Activated B cell treated with CpG ODN at 0.5 μM for 24 hours (primary cell): ENCODE results near the gene VPS16. TPM values are rescaled to one million over a fixed set of nuclear protein-coding genes. Genes with fewer than 3 reads are reported as not detected.

Experiments used
- ATAC-seq: fragments of 200-7000 bp; cut with Tn5 transposase; one replicate; pipeline ENCODE4 v1.10.0; 2021; ENCODE audit warnings: low read depth, mild to moderate bottlenecking, moderate library complexity
- CTCF ChIA-PET: fragments of 350-600 bp; sonication (Branson Sonifier 250); formaldehyde crosslinking; loops from one replicate; lab custom pipeline; 2021; ENCODE audit warnings: antibody characterized with exemption; lab: Charles Lee
- POLR2A ChIA-PET: fragments of 350-600 bp; sonication (Branson Sonifier 250); formaldehyde crosslinking; loops from one replicate; lab custom pipeline; 2021; ENCODE audit warnings: antibody characterized with exemption; lab: Charles Lee
- DNase-seq: peaks from one replicate; pipeline ENCODE4 v3.0.0; 2022
- H3K27ac Mint-ChIP-seq: one replicate; pipeline ENCODE4 v1.8.0; 2020; ENCODE audit warnings: mixed read lengths
- H3K27me3 Mint-ChIP-seq: one replicate; pipeline ENCODE4 v1.8.0; 2021; ENCODE audit warnings: mixed read lengths
- H3K36me3 Mint-ChIP-seq: one replicate; pipeline ENCODE4 v1.8.0; 2021; ENCODE audit warnings: low read depth, mixed read lengths
- H3K4me1 Mint-ChIP-seq: one replicate; pipeline ENCODE4 v1.8.0; 2021; ENCODE audit warnings: mixed read lengths
- H3K4me3 Mint-ChIP-seq: one replicate; pipeline ENCODE4 v1.8.0; 2020; ENCODE audit warnings: mild to moderate bottlenecking, mixed read lengths
- H3K9me3 Mint-ChIP-seq: one replicate; pipeline ENCODE4 v1.8.0; 2020; ENCODE audit warnings: mixed read lengths
- intact Hi-C: fragments of 100-400 bp; cut with micrococcal nuclease; formaldehyde crosslinking; loops from one replicate; pipeline ENCODE4 v1.15.1; 2024
- total RNA-seq: library from RNA; stranded (reverse); gene quantifications from 2 replicates; pipeline ENCODE4 v1.2.3, GENCODE V29; 2022
- TF ChIP-seq, protein P1 (sequence below): fragments of 200-600 bp; IDR thresholded peaks from one replicate; pipeline ENCODE4 v1.8.0; 2022; ENCODE audit warnings: antibody characterized with exemption, mild to moderate bottlenecking

The VPS16 gene
- total RNA-seq, 1 donor from 2014 or later = 54.7 TPM

DNA sequence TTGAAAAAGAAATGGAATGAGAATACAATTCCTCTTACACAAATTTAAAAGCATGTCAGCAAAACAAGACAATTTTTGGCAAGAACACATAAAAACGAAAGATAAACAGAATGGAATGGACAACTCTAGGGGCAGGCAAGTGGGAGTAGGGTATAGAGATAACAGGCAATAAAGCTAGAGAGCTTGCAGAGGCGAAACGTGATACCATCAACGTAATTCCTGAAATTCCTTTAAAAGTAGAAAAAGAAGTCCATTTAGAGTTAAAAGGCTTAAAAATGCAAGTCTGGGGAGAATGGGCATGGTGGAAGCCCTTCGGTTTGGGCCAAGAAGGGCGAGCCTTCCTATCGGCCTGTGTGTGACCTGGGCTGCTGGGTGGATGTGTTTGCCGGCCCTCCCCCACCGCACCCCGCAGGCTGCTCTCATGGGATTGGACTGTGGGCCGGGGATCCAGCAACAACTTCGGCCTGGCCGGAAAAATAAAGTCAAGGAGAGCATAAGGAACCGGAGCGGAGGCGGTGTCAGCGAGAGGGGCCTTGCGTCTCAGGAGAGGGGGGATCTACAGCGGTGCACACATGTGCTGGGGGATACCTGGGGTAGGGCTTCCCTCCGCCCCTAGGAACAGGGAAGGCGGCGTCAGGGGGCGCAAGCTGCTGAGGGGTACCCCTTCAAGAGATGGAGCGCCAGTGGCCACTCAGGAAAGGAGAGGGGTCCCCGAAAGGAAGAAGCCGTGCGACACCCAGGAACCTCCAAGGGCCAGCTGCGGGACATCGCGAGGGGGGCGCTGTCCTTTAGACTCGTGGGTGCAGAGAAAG, 20.3 kb upstream of the VPS16 start:
- intact Hi-C loops = no loop called here
- no peak for ATAC-seq
- no peak for DNase-seq
- CTCF ChIA-PET = no interaction called here
- Mint-ChIP-seq H3K36me3 (no peaks in the 10 kb centered on the region), H3K9me3 (no peaks in the 10 kb centered on the region), H3K27ac (no peak overlapping the region), H3K4me1 (peaks cover 2% of the 10 kb centered on the region), H3K27me3 (peaks cover 33% of the 10 kb centered on the region), H3K4me3 (no peak overlapping the region)
- TF ChIP-seq, protein P1, sequence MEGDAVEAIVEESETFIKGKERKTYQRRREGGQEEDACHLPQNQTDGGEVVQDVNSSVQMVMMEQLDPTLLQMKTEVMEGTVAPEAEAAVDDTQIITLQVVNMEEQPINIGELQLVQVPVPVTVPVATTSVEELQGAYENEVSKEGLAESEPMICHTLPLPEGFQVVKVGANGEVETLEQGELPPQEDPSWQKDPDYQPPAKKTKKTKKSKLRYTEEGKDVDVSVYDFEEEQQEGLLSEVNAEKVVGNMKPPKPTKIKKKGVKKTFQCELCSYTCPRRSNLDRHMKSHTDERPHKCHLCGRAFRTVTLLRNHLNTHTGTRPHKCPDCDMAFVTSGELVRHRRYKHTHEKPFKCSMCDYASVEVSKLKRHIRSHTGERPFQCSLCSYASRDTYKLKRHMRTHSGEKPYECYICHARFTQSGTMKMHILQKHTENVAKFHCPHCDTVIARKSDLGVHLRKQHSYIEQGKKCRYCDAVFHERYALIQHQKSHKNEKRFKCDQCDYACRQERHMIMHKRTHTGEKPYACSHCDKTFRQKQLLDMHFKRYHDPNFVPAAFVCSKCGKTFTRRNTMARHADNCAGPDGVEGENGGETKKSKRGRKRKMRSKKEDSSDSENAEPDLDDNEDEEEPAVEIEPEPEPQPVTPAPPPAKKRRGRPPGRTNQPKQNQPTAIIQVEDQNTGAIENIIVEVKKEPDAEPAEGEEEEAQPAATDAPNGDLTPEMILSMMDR = no peak
- POLR2A ChIA-PET = no interaction called here

DNA sequence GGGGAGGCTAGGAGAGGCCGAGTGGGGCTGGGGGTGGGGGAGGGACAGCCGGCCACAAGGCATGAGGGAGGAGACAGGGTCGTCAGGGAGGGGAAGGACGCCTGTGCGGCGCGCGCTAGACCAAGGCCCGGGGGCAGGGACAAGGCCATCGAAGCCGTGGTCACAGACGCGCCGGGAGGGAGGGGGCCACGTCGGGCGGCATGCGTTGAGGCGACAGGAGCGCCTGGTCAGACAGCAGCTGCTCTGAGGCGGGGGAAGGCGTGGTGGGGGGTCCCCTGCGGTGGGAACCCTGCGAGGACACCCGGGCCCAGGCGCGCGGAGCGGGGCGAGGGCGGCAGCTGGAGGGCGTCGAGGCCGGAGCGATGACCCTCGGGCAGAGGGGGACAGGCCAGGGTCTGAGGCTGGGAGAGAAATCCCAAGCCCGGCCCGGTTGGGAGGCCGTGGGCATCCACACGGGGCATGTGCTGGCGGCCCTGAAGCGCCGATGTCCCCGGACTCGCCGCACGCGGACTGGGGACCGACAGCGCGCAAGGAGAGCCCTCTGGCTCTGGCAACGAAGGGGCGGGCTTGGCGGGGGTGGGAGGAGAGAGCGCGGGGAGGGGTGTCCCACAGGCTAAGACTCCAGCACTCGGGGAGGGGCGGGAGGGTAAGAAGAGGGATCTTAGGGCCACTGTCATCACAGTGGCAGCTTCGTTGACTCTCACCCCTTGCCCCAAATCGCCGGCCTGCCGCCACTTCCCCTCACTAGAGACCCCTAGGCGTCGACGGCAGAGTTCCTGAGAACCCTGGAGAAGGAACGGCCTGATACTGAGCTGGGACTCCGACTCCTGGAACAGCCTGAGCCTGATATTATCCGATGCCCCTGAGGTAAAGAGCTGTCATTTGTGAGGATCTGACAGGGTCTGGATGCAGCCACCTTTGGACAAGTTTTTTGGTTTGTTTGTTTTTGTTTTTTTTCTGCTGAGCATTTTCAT, 19.4 kb upstream of the VPS16 start:
- TF ChIP-seq, protein P1 = no peak
- H3K36me3 Mint-ChIP-seq = no peaks in the 10 kb centered on the region
- intact Hi-C loops = no loop called here
- no peaks in the 10 kb centered on the region for H3K9me3 Mint-ChIP-seq
- DNase-seq = no peak
- peaks cover 2% of the 10 kb centered on the region for H3K4me1 Mint-ChIP-seq
- ATAC-seq = no peak
- peaks cover 38% of the 10 kb centered on the region for H3K27me3 Mint-ChIP-seq
- no peak overlapping the region for H3K4me3 Mint-ChIP-seq
- ChIA-PET CTCF (no interaction called here), POLR2A (interaction anchor here (1.6 kb wide), 1 partner anchor 19 kb away, joined by 7 read pairs; the partner anchor contains the start of genes PCED1A and VPS16)
- peak overlapping the region; percentile 24 for H3K27ac Mint-ChIP-seq

DNA sequence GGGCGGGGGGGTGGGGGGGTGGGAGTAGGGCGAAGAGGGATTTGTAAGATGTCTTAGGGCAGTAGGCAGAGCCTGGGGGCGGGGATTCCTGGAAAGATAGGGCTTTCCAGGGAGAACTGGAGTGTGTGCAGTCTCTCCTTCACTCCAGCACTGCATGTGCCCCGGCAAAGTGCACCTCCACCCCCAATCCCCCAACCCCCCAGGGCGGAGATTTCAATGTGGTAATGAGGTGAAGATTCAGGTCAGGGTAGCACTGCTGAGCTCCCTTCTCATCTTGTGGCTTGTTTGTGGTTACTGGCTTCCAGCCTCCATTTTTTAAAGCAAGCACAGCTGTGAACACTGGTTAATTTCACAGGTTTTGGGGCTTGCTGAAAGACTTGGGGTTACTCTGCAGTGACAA, 18.5 kb upstream of the VPS16 start:
- Mint-ChIP-seq H3K27ac (no peak overlapping the region), H3K27me3 (peaks cover 45% of the 10 kb centered on the region), H3K4me3 (no peak overlapping the region), H3K36me3 (no peaks in the 10 kb centered on the region), H3K4me1 (peaks cover 7% of the 10 kb centered on the region), H3K9me3 (no peaks in the 10 kb centered on the region)
- CTCF ChIA-PET = no interaction called here
- TF ChIP-seq, protein P1 = no peak
- no peak for DNase-seq
- POLR2A ChIA-PET = interaction anchor here (1.6 kb wide), 1 partner anchor 19 kb away, joined by 7 read pairs; the partner anchor contains the start of genes PCED1A and VPS16
- intact Hi-C loops = no loop called here
- no peak for ATAC-seq

DNA sequence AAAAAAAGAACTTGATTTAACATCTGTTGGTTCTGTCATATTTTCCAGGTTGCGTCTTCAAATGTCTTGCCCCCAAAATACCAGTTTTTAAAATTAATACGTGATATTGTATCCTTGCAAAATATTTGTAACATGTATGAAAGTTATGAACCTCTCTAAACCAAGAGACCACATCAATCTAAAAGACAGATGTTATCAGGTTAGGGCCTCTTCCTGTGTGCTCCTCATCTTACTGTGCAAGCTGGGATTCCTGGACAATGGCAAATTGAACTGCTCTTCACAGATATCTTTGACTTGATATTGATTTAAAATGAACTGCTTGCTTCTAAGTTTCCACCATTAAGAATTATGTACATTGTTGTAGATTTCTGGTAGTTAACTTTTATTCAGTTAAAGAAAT, 14.8 kb upstream of the VPS16 start:
- Mint-ChIP-seq H3K4me1 (peaks cover 7% of the 10 kb centered on the region), H3K36me3 (no peaks in the 10 kb centered on the region), H3K27me3 (peaks cover 31% of the 10 kb centered on the region), H3K27ac (no peak overlapping the region), H3K9me3 (no peaks in the 10 kb centered on the region), H3K4me3 (no peak overlapping the region)
- DNase-seq (no peak), ATAC-seq (no peak)
- ChIA-PET POLR2A (no interaction called here), CTCF (no interaction called here)
- intact Hi-C loops = no loop called here
- TF ChIP-seq, protein P1 = no peak

DNA sequence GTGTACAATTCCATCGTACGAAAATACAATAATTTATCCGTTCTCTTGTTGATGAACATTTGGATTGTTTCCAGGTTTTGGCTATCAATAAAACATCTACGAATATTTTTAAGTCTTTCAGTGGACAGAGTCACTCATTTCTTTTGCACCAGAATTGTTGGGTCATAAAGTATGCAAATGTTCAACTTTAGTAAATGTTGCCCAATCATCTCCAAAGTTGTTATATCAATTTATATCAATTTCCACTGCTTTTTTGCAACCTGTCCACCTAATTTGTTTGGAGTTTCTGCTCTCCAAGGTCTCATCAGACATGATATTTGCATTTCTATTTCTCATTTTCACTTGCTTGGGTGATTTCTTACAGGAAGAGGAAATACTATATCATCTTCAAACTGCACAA, 13.9 kb upstream of the VPS16 start:
- Mint-ChIP-seq H3K4me3 (no peak overlapping the region), H3K4me1 (peaks cover 7% of the 10 kb centered on the region), H3K9me3 (no peaks in the 10 kb centered on the region), H3K27ac (no peak overlapping the region), H3K27me3 (peaks cover 27% of the 10 kb centered on the region), H3K36me3 (no peaks in the 10 kb centered on the region)
- ATAC-seq = no peak
- ChIA-PET POLR2A (no interaction called here), CTCF (no interaction called here)
- TF ChIP-seq, protein P1 = no peak
- intact Hi-C loops = no loop called here
- DNase-seq = no peak
